GM19351 (cell line): ENCODE measurements around the gene AGBL5.
"Not testable (repeated sequence)": the region's sequence is repeated elsewhere in the genome, so short reads cannot be mapped to it uniquely, and the experiment has no call there.

Experiments used
- ATAC-seq: cut with Tn5 transposase; IDR thresholded peaks from one replicate; pipeline ENCODE4 v1.9.1; 2021; ENCODE audit warnings: mild to moderate bottlenecking, moderate library complexity; ENCODE audit not compliant: unreplicated experiment

AGBL5 gene

DNA sequence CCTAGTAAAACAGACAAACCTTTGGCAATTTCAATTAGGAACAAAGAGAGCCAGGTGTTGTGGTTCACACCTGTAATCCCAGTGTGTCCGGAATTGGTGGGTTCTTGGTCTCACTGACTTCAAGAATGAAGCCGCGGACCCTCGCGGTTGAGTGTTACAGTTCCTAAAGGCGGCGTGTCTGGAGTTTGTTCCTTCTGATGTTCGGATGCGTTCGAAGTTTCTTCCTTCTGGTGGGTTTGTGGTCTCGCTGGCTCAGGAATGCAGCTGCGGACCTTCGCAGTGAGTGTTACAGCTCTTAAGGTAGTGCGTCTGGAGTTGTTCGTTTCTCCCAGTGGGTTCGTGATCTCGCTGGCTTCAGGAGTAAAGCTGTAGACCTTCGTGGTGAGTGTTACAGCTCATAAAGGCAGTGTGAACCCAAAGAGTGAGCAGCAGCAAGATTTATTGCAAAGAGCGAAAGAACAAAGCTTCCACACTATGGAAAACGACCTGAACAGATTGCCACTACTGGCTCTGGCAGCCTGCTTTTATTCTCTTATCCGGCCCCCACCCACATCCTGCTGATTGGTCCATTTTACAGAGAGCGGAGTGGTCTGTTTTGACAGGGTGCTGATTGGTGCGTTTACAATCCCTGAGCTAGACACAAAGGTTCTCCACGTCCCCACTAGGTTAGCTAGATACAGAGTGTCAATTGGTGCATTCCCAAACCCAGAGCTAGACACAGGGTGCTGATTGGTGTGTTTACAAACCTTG, 59.3 kb downstream of the AGBL5 start:
- ATAC-seq = not testable (repeated sequence)

DNA sequence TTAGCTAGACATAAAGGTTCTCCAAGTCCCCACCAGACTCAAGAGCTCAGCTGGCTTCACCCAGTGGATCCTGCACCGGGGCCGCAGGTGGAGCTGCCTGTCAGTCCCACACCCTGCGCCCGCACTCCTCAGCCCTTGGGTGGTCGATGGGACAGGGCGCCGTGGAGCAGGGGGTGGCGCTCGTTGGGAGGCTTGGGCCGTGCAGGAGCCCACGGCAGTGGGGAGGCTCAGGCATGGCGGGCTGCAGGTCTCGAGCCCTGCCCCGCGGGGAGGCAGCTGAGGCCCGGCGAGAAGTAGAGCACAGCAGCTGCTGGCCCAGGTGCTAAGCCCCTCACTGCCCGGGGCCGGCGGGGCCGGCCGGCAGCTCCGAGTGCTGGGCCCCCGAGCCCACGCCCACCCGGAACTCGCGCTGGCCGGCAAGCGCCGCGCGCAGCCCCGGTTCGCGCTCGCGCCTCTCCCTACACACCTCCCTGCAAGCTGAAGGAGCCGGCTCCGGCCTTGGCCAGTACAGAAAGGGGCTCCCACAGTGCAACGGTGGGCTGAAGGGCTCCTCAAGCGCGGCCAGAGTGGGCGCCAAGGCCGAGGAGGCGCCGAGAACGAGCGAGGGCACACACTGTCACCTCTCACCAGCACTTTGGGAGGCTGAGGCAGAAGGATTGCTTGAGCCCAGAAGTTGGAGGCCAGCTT, 60.1 kb downstream of the AGBL5 start:
- not testable (repeated sequence) for ATAC-seq

DNA sequence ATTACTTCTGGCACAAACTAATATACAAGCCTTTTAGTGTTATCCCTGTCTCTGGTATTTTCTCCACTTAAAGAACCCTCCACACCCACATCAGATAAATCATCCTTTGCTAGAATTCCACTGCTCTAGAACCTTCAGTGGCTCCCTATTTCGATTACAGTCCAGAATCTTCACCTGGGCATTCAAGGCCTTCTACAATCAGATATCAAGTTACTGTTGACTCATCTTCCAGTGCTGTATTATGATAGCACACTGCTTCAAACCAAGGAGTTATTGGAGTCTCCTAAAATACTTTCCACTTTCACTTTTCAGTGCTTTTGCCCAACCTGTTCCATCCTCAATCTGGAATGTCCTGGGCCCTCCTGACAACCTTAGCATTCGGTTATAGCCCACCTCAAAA, 64.1 kb downstream of the AGBL5 start:
- no peak for ATAC-seq

DNA sequence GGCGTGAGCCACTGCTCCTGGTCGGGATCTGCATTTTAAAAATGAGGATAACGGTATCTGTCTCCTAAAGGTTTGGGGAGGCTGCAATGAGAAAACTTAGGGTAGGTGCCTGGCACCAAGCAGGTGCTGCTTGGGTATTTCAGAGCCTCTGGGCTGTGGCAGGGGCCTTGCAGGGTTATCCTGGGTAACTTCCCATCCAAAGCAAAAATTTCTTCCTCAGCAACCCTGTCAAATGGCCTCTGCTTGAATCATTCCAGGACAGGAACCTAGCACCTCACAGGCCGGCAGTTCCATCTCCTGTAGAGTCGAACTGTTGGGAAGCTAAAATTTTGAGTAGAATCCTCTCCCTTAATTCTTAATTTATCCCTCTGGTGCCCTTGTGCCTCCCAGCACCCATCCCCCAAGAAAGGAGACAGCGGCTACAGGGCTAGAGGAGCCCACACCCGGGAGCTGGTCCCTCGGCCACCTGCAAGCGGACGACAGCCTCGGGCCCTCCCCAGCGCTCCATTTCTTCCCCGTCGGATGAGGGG, 66.6 kb downstream of the AGBL5 start:
- no peak for ATAC-seq

- no peak for ATAC-seq
Measured at GRCh38 chr2:27118525-27119329, 67.3 kb downstream of the AGBL5 start, which contains the start of gene CGREF1. Gene CGREF1, minus strand, starts transcription at chr2:27119128. Its CDS starts 14,762 bp downstream, at chr2:27104366.

GRCh38 chr2:27119330-27119670, 67.8 kb downstream of the AGBL5 start:
- ATAC-seq = not testable (repeated sequence)
